Activated CD4-positive, alpha-beta memory T cell treated with anti-CD3 and anti-CD28 coated beads, Interleukin-2, amount 10 ng/mL, durations not matched to agents 7 days and 5 days (primary cell): ENCODE results near the gene SURF2. TPM values are rescaled to one million over a fixed set of nuclear protein-coding genes. Genes with fewer than 3 reads are reported as not detected.
A peak's percentile ranks its signal among the peaks of the same experiment; 100 is the strongest.
"Not testable (repeated sequence)": the region's sequence is repeated elsewhere in the genome, so short reads cannot be mapped to it uniquely, and the experiment has no call there.

Source experiments
- CTCF ChIA-PET: fragments of 350-600 bp; sonication (Branson Sonifier 250); formaldehyde crosslinking; loops from one replicate; lab custom pipeline; 2021; ENCODE audit warnings: antibody characterized with exemption, inconsistent platforms; lab: Charles Lee
- POLR2A ChIA-PET: fragments of 350-600 bp; sonication (Branson Sonifier 250); formaldehyde crosslinking; loops from one replicate; lab custom pipeline; 2021; ENCODE audit warnings: antibody characterized with exemption; lab: Charles Lee
- DNase-seq: peaks from one replicate; pipeline ENCODE4 v3.0.0-alpha.2; 2020
- H3K27ac Mint-ChIP-seq: one replicate; pipeline ENCODE4 v1.8.0; 2021; ENCODE audit warnings: mild to moderate bottlenecking, mixed read lengths
- H3K27me3 Mint-ChIP-seq: one replicate; pipeline ENCODE4 v1.8.0; 2021; ENCODE audit warnings: mixed read lengths
- H3K36me3 Mint-ChIP-seq: one replicate; pipeline ENCODE4 v1.8.0; 2021; ENCODE audit warnings: low read depth, mixed read lengths
- H3K4me1 Mint-ChIP-seq: one replicate; pipeline ENCODE4 v1.8.0; 2021; ENCODE audit warnings: mixed read lengths
- H3K4me3 Mint-ChIP-seq: one replicate; pipeline ENCODE4 v1.8.0; 2021; ENCODE audit warnings: mild to moderate bottlenecking, mixed read lengths
- H3K9me3 Mint-ChIP-seq: one replicate; pipeline ENCODE4 v1.8.0; 2021; ENCODE audit warnings: mixed read lengths
- total RNA-seq, 2 experiments: library from RNA; stranded (reverse); gene quantifications; one replicate each; pipeline ENCODE4 v1.2.3, GENCODE V29; 2021

The SURF2 gene
- 10 to 100 TPM; 10.2 TPM for total RNA-seq

GRCh38 chr9:133356391-133357091 is at the start of gene SURF2, which contains the start of gene SURF1:
SURF2 (plus strand) TSS chr9:133356550; CDS start chr9:133356593, 43 bp downstream.
SURF1 (minus strand) TSS chr9:133356487; CDS start chr9:133356453, 34 bp downstream.
- ChIA-PET CTCF (interaction anchor here (0.6 to 5.9 kb wide), 10 partner anchors 8 to 334 kb away, joined by 3 to 59 read pairs (median 4); partner anchors contain the start of genes MED22 and RPL7A), POLR2A (interaction anchor here (0.5 to 8.5 kb wide), 9 partner anchors 8 to 60 kb away, joined by 3 to 277 read pairs (median 10); partner anchors contain the start of genes MED22, REXO4, RPL7A and STKLD1)
- Mint-ChIP-seq H3K4me1 (peaks cover 53% of the 10 kb centered on the region), H3K27me3 (no peaks in the 10 kb centered on the region), H3K36me3 (peaks cover 33% of the 10 kb centered on the region), H3K9me3 (no peaks in the 10 kb centered on the region), H3K4me3 (peak within 1 kb of the TSS; percentile 85), H3K27ac (peak within 1 kb of the TSS; percentile 83)
- DNase-seq, result peak; percentile 93

GRCh38 chr9:133307301-133307700 is 49.0 kb upstream of the SURF2 start:
- H3K4me1 Mint-ChIP-seq, result no peaks in the 10 kb centered on the region
- no peak for DNase-seq
- POLR2A ChIA-PET, result no interaction called here
- CTCF ChIA-PET, result no interaction called here
- H3K36me3 Mint-ChIP-seq, result no peaks in the 10 kb centered on the region
- no peak overlapping the region for H3K4me3 Mint-ChIP-seq
- peaks cover 9% of the 10 kb centered on the region for H3K27me3 Mint-ChIP-seq
- H3K27ac Mint-ChIP-seq, result no peak overlapping the region
- no peaks in the 10 kb centered on the region for H3K9me3 Mint-ChIP-seq

GRCh38 chr9:133309608-133310007 is 46.7 kb upstream of the SURF2 start:
- H3K27me3 Mint-ChIP-seq, result peaks cover 9% of the 10 kb centered on the region
- DNase-seq, result no peak
- ChIA-PET POLR2A (no interaction called here), CTCF (no interaction called here)
- no peak overlapping the region for H3K27ac Mint-ChIP-seq
- H3K36me3 Mint-ChIP-seq, result no peaks in the 10 kb centered on the region
- H3K4me3 Mint-ChIP-seq, result no peak overlapping the region
- H3K9me3 Mint-ChIP-seq, result no peaks in the 10 kb centered on the region
- no peaks in the 10 kb centered on the region for H3K4me1 Mint-ChIP-seq

GRCh38 chr9:133315997-133316396 is 40.4 kb upstream of the SURF2 start:
- POLR2A ChIA-PET, result no interaction called here

GRCh38 chr9:133317551-133317950 is 38.8 kb upstream of the SURF2 start:
- H3K4me3 Mint-ChIP-seq, H3K4me1 Mint-ChIP-seq, DNase-seq, CTCF ChIA-PET, H3K27ac Mint-ChIP-seq, H3K27me3 Mint-ChIP-seq, H3K36me3 Mint-ChIP-seq, H3K9me3 Mint-ChIP-seq, POLR2A ChIA-PET: not testable (repeated sequence)

More at GRCh38 chr9:133315997-133316396, 40.4 kb upstream of the SURF2 start:
- Mint-ChIP-seq H3K36me3 (no peaks in the 10 kb centered on the region), H3K4me3 (no peak overlapping the region), H3K27me3 (peaks cover 4% of the 10 kb centered on the region), H3K9me3 (no peaks in the 10 kb centered on the region), H3K4me1 (no peaks in the 10 kb centered on the region), H3K27ac (no peak overlapping the region)
- CTCF ChIA-PET, result no interaction called here
- DNase-seq, result no peak

- ChIA-PET POLR2A (no interaction called here), CTCF (no interaction called here)
- Mint-ChIP-seq H3K27ac (no peak overlapping the region), H3K27me3 (peaks cover 4% of the 10 kb centered on the region), H3K4me3 (no peak overlapping the region), H3K4me1 (no peaks in the 10 kb centered on the region), H3K36me3 (no peaks in the 10 kb centered on the region), H3K9me3 (no peaks in the 10 kb centered on the region)
- DNase-seq, result no peak
Observed at GRCh38 chr9:133320421-133320881, 35.9 kb upstream of the SURF2 start.

- H3K4me3 Mint-ChIP-seq, result no peak overlapping the region
- no peaks in the 10 kb centered on the region for H3K36me3 Mint-ChIP-seq
- no peaks in the 10 kb centered on the region for H3K4me1 Mint-ChIP-seq
- no peaks in the 10 kb centered on the region for H3K27me3 Mint-ChIP-seq
- H3K27ac Mint-ChIP-seq, result no peak overlapping the region
- POLR2A ChIA-PET, result no interaction called here
- CTCF ChIA-PET, result no interaction called here
- DNase-seq, result no peak
- no peaks in the 10 kb centered on the region for H3K9me3 Mint-ChIP-seq
Observed at GRCh38 chr9:133321411-133321935, 34.9 kb upstream of the SURF2 start.

GRCh38 chr9:133322701-133323100 is 33.6 kb upstream of the SURF2 start:
- no peaks in the 10 kb centered on the region for H3K36me3 Mint-ChIP-seq
- no peak overlapping the region for H3K4me3 Mint-ChIP-seq
- no peaks in the 10 kb centered on the region for H3K4me1 Mint-ChIP-seq
- H3K9me3 Mint-ChIP-seq, result no peaks in the 10 kb centered on the region
- no peak overlapping the region for H3K27ac Mint-ChIP-seq
- H3K27me3 Mint-ChIP-seq, result no peaks in the 10 kb centered on the region
- CTCF ChIA-PET, result no interaction called here
- no peak for DNase-seq
- POLR2A ChIA-PET, result no interaction called here

GRCh38 chr9:133323211-133323610 is 33.1 kb upstream of the SURF2 start:
- H3K27me3 Mint-ChIP-seq, result no peaks in the 10 kb centered on the region
- no peaks in the 10 kb centered on the region for H3K9me3 Mint-ChIP-seq
- H3K4me1 Mint-ChIP-seq, result no peaks in the 10 kb centered on the region
- ChIA-PET CTCF (no interaction called here), POLR2A (no interaction called here)
- H3K4me3 Mint-ChIP-seq, result no peak overlapping the region
- no peak overlapping the region for H3K27ac Mint-ChIP-seq
- DNase-seq, result no peak
- no peaks in the 10 kb centered on the region for H3K36me3 Mint-ChIP-seq

GRCh38 chr9:133323991-133324703 is 32.2 kb upstream of the SURF2 start:
- no peak for DNase-seq
- Mint-ChIP-seq H3K4me1 (no peaks in the 10 kb centered on the region), H3K36me3 (no peaks in the 10 kb centered on the region), H3K9me3 (no peaks in the 10 kb centered on the region), H3K27ac (no peak overlapping the region), H3K27me3 (no peaks in the 10 kb centered on the region), H3K4me3 (no peak overlapping the region)
- CTCF ChIA-PET, result no interaction called here
- POLR2A ChIA-PET, result no interaction called here

- H3K36me3 Mint-ChIP-seq, result peaks cover 17% of the 10 kb centered on the region
- POLR2A ChIA-PET, CTCF ChIA-PET, H3K27ac Mint-ChIP-seq, H3K27me3 Mint-ChIP-seq, H3K4me1 Mint-ChIP-seq, DNase-seq, H3K9me3 Mint-ChIP-seq, H3K4me3 Mint-ChIP-seq: not testable (repeated sequence)
Observed at GRCh38 chr9:133327021-133327420, 29.3 kb upstream of the SURF2 start.

GRCh38 chr9:133327834-133328484 is 28.4 kb upstream of the SURF2 start:
- peaks cover 24% of the 10 kb centered on the region for H3K36me3 Mint-ChIP-seq
- H3K27me3 Mint-ChIP-seq, result no peaks in the 10 kb centered on the region
- ChIA-PET POLR2A (no interaction called here), CTCF (no interaction called here)
- no peaks in the 10 kb centered on the region for H3K4me1 Mint-ChIP-seq
- no peaks in the 10 kb centered on the region for H3K9me3 Mint-ChIP-seq
- no peak overlapping the region for H3K4me3 Mint-ChIP-seq
- no peak for DNase-seq
- H3K27ac Mint-ChIP-seq, result no peak overlapping the region
